ENCODE data around the gene SPPL3. TPM values are rescaled to one million over a fixed set of nuclear protein-coding genes. Genes with fewer than 3 reads are reported as not detected.

The SPPL3 gene
- total RNA-seq, 1 experiment from 2014 or later = 39.7 TPM

GRCh38 chr12:120751389-120751788 is 152.8 kb downstream of the SPPL3 start:
- no TSS peak for BruUV-seq (replicated peaks)
- RAD21 ChIA-PET (ENCODE audit: low non-redundant PET in 1 of 2, low total read pairs in 2 of 2, uncharacterized antibody in 2 of 2, unreplicated experiment in 2 of 2) = interaction anchor here in 1 of 2 experiments (1.3 kb wide), 1 partner anchor 220 kb away, joined by 4 read pairs; no protein-coding TSS in a partner anchor
- POLR2A ChIA-PET = no interaction called here
- TF ChIP-seq, protein P1, sequence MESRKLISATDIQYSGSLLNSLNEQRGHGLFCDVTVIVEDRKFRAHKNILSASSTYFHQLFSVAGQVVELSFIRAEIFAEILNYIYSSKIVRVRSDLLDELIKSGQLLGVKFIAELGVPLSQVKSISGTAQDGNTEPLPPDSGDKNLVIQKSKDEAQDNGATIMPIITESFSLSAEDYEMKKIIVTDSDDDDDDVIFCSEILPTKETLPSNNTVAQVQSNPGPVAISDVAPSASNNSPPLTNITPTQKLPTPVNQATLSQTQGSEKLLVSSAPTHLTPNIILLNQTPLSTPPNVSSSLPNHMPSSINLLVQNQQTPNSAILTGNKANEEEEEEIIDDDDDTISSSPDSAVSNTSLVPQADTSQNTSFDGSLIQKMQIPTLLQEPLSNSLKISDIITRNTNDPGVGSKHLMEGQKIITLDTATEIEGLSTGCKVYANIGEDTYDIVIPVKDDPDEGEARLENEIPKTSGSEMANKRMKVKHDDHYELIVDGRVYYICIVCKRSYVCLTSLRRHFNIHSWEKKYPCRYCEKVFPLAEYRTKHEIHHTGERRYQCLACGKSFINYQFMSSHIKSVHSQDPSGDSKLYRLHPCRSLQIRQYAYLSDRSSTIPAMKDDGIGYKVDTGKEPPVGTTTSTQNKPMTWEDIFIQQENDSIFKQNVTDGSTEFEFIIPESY (IDR thresholded peaks at IDR 0.05; ENCODE audit: extremely low read depth, insufficient replicate concordance, low read length) = no peak
- no peak for TF ChIP-seq POLR2AphosphoS5 (IDR thresholded peaks at IDR 0.05; ENCODE audit: low read depth, low read length)
- TF ChIP-seq CEBPB (IDR thresholded peaks at IDR 0.05; ENCODE audit: low read depth) = no peak
- no peak for TF ChIP-seq EGR1 (IDR thresholded peaks at IDR 0.05; ENCODE audit: low read depth)
- no peak for TF ChIP-seq SRF (IDR thresholded peaks at IDR 0.05; ENCODE audit: low read depth)
- no peak for TF ChIP-seq CBX3 (IDR thresholded peaks at IDR 0.05; ENCODE audit: low read depth)
- TF ChIP-seq ZNF274 (IDR thresholded peaks at IDR 0.05; ENCODE audit: low read depth, low read length) = no peak
- TF ChIP-seq YY1 (IDR thresholded peaks at IDR 0.05; ENCODE audit: extremely low read depth, insufficient replicate concordance, low read depth, low read length) = no peak
- Histone ChIP-seq H3K4me3 (replicated peaks in 1 of 2; ENCODE audit: low read depth in 1 of 2, low read length in 2 of 2) (no peak overlapping the region), H3K9ac (ENCODE audit: low read length) (no peak overlapping the region), H3K27me3 (ENCODE audit: insufficient read depth, low read length) (no peaks in the 10 kb centered on the region), H3K9me3 (ENCODE audit: control insufficient read depth in 1 of 2, insufficient read depth in 1 of 2, low read depth in 1 of 2, low read length in 2 of 2) (no peaks in the 10 kb centered on the region), H3K9me2 (ENCODE audit: insufficient read depth) (no peaks in the 10 kb centered on the region), H3K4me2 (ENCODE audit: low read length) (peak overlapping the region; percentile 14; the same call in 1 of the 2 replicates), H3K79me2 (ENCODE audit: insufficient read depth, low read length) (no peaks in the 10 kb centered on the region), H3K36me3 (ENCODE audit: control insufficient read depth in 1 of 2, insufficient read depth in 2 of 2, low read length in 2 of 2) (no peaks in the 10 kb centered on the region), H3K4me1 (ENCODE audit: control insufficient read depth in 1 of 2, insufficient read depth in 2 of 2, low read length in 2 of 2) (peaks cover 3 to 11% of the 10 kb centered on the region in 2 experiments; a peak in 3 of 4 replicates), H2AFZ (ENCODE audit: low read depth, low read length, poor library complexity, severe bottlenecking) (no peak overlapping the region), H4K20me1 (ENCODE audit: insufficient read depth) (no peaks in the 10 kb centered on the region), H3K27ac (ENCODE audit: low read depth, low read length) (no peak overlapping the region)
- intact Hi-C loops (cut with micrococcal nuclease) = loop anchor here (2.0 kb wide), 1 partner anchor 219 kb away; no protein-coding TSS in a partner anchor
- DNase-seq (ENCODE audit: low read depth, low spot score) (no peak), ATAC-seq (peak; percentile 49)
- CTCF ChIA-PET = no interaction called here

Measured in HCT116 (cell line).